Ascending aorta (tissue), 2 donors: ENCODE data around the gene GPC6. TPM values are rescaled to one million over a fixed set of nuclear protein-coding genes. Genes with fewer than 3 reads are reported as not detected.

Experiments
- DNase-seq, 2 donors: peaks; one replicate each; pipeline ENCODE4 v3.0.0-alpha.2; 2019; ENCODE audit warnings: low spot score in 2 of 2
- H3K27ac ChIP-seq, 2 donors: fragments of 200-600 bp; sonication (generic); one replicate each; pipeline ENCODE4 v1.5.1; 2016 to 2017; ENCODE audit warnings: mild to moderate bottlenecking in 1 of 2
- H3K27me3 ChIP-seq: fragments of 200-600 bp; sonication (generic); one replicate; pipeline ENCODE4 v1.5.1; 2017
- H3K36me3 ChIP-seq, 2 donors: fragments of 200-600 bp; sonication (generic); one replicate each; pipeline ENCODE4 v1.5.1; 2016
- H3K4me1 ChIP-seq, 2 donors: fragments of 200-600 bp; sonication (generic); one replicate each; pipeline ENCODE4 v1.5.1; 2016 to 2017; ENCODE audit warnings: mild to moderate bottlenecking in 1 of 2
- H3K4me3 ChIP-seq, 2 donors: fragments of 200-600 bp; sonication (generic); one replicate each; pipeline ENCODE4 v1.5.1; 2016 to 2017; ENCODE audit warnings: mild to moderate bottlenecking in 1 of 2
- H3K9me3 ChIP-seq, 2 donors: fragments of 200-600 bp; sonication (generic); one replicate each; pipeline ENCODE4 v1.5.1; 2016
- CTCF ChIP-seq, 3 experiments: fragments of 200-600 bp in 2 of 3; fragments of 450-650 bp in 1 of 3; sonication (generic) in 2 of 3; IDR thresholded peaks; one replicate each; pipeline ENCODE4 v1.5.1; 2016 to 2019; ENCODE audit warnings: antibody characterized with exemption in 3 of 3, mild to moderate bottlenecking in 1 of 3, moderate library complexity in 1 of 3
- intact Hi-C: fragments of 100-400 bp; cut with DNase I; formaldehyde crosslinking; loops from one replicate; pipeline ENCODE4 v1.15.1; 2023
- total RNA-seq: library from RNA; depleted of rRNA; stranded (reverse); fragments of >200 nt; gene quantifications from one replicate; pipeline ENCODE4 v1.1.0, GENCODE V29; 2016

GPC6 gene
- total RNA-seq, 1 donor from 2014 or later, result 23.2 TPM

GRCh38 chr13:93467175-93467574, 240.6 kb downstream of the GPC6 start:
- H3K27me3 ChIP-seq, result no peaks in the 10 kb centered on the region
- no peak overlapping the region for H3K27ac ChIP-seq
- peaks cover 0 to 14% of the 10 kb centered on the region in 2 donors for H3K9me3 ChIP-seq
- intact Hi-C loops, result no loop called here
- H3K4me1 ChIP-seq, result no peaks in the 10 kb centered on the region
- H3K36me3 ChIP-seq, result no peaks in the 10 kb centered on the region
- TF ChIP-seq CTCF (IDR thresholded peaks at IDR 0.05), result no peak
- H3K4me3 ChIP-seq, result no peak overlapping the region
- no peak for DNase-seq

GRCh38 chr13:93468433-93468832, 241.8 kb downstream of the GPC6 start:
- H3K36me3 ChIP-seq, result no peaks in the 10 kb centered on the region
- TF ChIP-seq CTCF (IDR thresholded peaks at IDR 0.05), result no peak
- H3K4me1 ChIP-seq, result no peaks in the 10 kb centered on the region
- no peak for DNase-seq
- intact Hi-C loops, result no loop called here
- H3K27me3 ChIP-seq, result no peaks in the 10 kb centered on the region
- H3K4me3 ChIP-seq, result no peak overlapping the region
- peaks cover 0 to 14% of the 10 kb centered on the region in 2 donors for H3K9me3 ChIP-seq
- H3K27ac ChIP-seq, result no peak overlapping the region

GRCh38 chr13:93472296-93472695, 245.7 kb downstream of the GPC6 start:
- Histone ChIP-seq H3K9me3 (peaks cover 0 to 14% of the 10 kb centered on the region in 2 donors), H3K27ac (no peak overlapping the region), H3K36me3 (no peaks in the 10 kb centered on the region), H3K4me1 (peaks cover 0 to 3% of the 10 kb centered on the region in 2 donors), H3K4me3 (no peak overlapping the region), H3K27me3 (no peaks in the 10 kb centered on the region)
- no peak for TF ChIP-seq CTCF (IDR thresholded peaks at IDR 0.05)
- no peak for DNase-seq
- intact Hi-C loops, result loop anchor here (10.0 kb wide), 1 partner anchor 483 kb away; no protein-coding TSS in a partner anchor

GRCh38 chr13:93472814-93473296, 246.2 kb downstream of the GPC6 start:
- no peaks in the 10 kb centered on the region for H3K36me3 ChIP-seq
- TF ChIP-seq CTCF (IDR thresholded peaks at IDR 0.05), result no peak
- intact Hi-C loops, result loop anchor here (10.0 kb wide), 1 partner anchor 482 kb away; no protein-coding TSS in a partner anchor

GRCh38 chr13:93473441-93474270, 247.0 kb downstream of the GPC6 start:
- Histone ChIP-seq H3K27ac (no peak overlapping the region), H3K36me3 (no peaks in the 10 kb centered on the region), H3K27me3 (no peaks in the 10 kb centered on the region), H3K4me1 (peaks cover 0 to 3% of the 10 kb centered on the region in 2 donors), H3K9me3 (peaks cover 0 to 14% of the 10 kb centered on the region in 2 donors), H3K4me3 (no peak overlapping the region)
- no peak for TF ChIP-seq CTCF (IDR thresholded peaks at IDR 0.05)
- no peak for DNase-seq
- intact Hi-C loops, result loop anchor here (10.0 kb wide), 1 partner anchor 481 kb away; no protein-coding TSS in a partner anchor

More at GRCh38 chr13:93472814-93473296, 246.2 kb downstream of the GPC6 start:
- DNase-seq, result no peak
- no peaks in the 10 kb centered on the region for H3K27me3 ChIP-seq
- H3K27ac ChIP-seq, result no peak overlapping the region
- peaks cover 0 to 3% of the 10 kb centered on the region in 2 donors for H3K4me1 ChIP-seq
- H3K4me3 ChIP-seq, result no peak overlapping the region
- H3K9me3 ChIP-seq, result peaks cover 0 to 14% of the 10 kb centered on the region in 2 donors
